GM06990 (cell line): ENCODE measurements around the gene SYNE1.
"Not testable (repeated sequence)": the region's sequence is repeated elsewhere in the genome, so short reads cannot be mapped to it uniquely, and the experiment has no call there.

Experiments
- DNase-seq: peaks from one replicate; pipeline ENCODE4 v3.0.0-alpha.2; 2011; ENCODE audit not compliant: insufficient read length; ENCODE audit errors: extremely low read depth
- H3K27me3 ChIP-seq: replicated peaks from 2 replicates; pipeline ENCODE4 v1.6.0; 2011; ENCODE audit warnings: low read length; ENCODE audit not compliant: control insufficient read depth, insufficient read depth
- H3K36me3 ChIP-seq: 2 replicates; pipeline ENCODE4 v1.5.1; 2011; ENCODE audit warnings: low read length; ENCODE audit not compliant: control insufficient read depth, insufficient read depth
- H3K4me3 ChIP-seq: replicated peaks from 2 replicates; pipeline ENCODE4 v1.5.1; 2011; ENCODE audit warnings: low read depth, mild to moderate bottlenecking, control low read depth, low read length
- CTCF ChIP-seq: IDR thresholded peaks from 2 replicates; pipeline ENCODE4 v1.5.1; 2011; ENCODE audit warnings: low read length, control low read depth, mild to moderate bottlenecking, inconsistent platforms; ENCODE audit not compliant: insufficient read depth, poor library complexity, severe bottlenecking

The SYNE1 gene

GRCh38 chr6:152338335-152339125, 298.6 kb downstream of the SYNE1 start:
- no peaks in the 10 kb centered on the region for H3K27me3 ChIP-seq
- no peak overlapping the region for H3K4me3 ChIP-seq
- no peak for DNase-seq
- TF ChIP-seq CTCF = peak; percentile 95
- no peaks in the 10 kb centered on the region for H3K36me3 ChIP-seq

GRCh38 chr6:152334555-152334954, 302.6 kb downstream of the SYNE1 start:
- no peaks in the 10 kb centered on the region for H3K27me3 ChIP-seq
- H3K36me3 ChIP-seq = no peaks in the 10 kb centered on the region
- no peak overlapping the region for H3K4me3 ChIP-seq
- no peak for DNase-seq
- no peak for TF ChIP-seq CTCF

GRCh38 chr6:152330961-152331360, 306.2 kb downstream of the SYNE1 start:
- TF ChIP-seq CTCF = no peak
- DNase-seq = no peak
- H3K36me3 ChIP-seq = no peaks in the 10 kb centered on the region
- H3K4me3 ChIP-seq = no peak overlapping the region
- no peaks in the 10 kb centered on the region for H3K27me3 ChIP-seq

- Histone ChIP-seq H3K4me3 (no peak overlapping the region), H3K36me3 (no peaks in the 10 kb centered on the region), H3K27me3 (no peaks in the 10 kb centered on the region)
- DNase-seq = no peak
- no peak for TF ChIP-seq CTCF
Observed at GRCh38 chr6:152329638-152330448, 307.3 kb downstream of the SYNE1 start.

GRCh38 chr6:152328200-152328599, 309.0 kb downstream of the SYNE1 start:
- DNase-seq, H3K27me3 ChIP-seq, H3K4me3 ChIP-seq, H3K36me3 ChIP-seq: not testable (repeated sequence)

GRCh38 chr6:152323376-152323775, 313.8 kb downstream of the SYNE1 start:
- no peak overlapping the region for H3K4me3 ChIP-seq
- H3K36me3 ChIP-seq = no peaks in the 10 kb centered on the region
- no peaks in the 10 kb centered on the region for H3K27me3 ChIP-seq
- no peak for TF ChIP-seq CTCF
- no peak for DNase-seq
